SK-N-MC (cell line): Measurements from ENCODE around the gene MGAM2.

Experiments
- DNase-seq: peaks from one replicate; pipeline ENCODE4 v3.0.0-alpha.2; 2011; ENCODE audit warnings: low read depth, low spot score
- H3K27ac ChIP-seq: fragments of 200-600 bp; sonication (generic); 2 replicates; pipeline ENCODE4 v1.5.1; 2016; ENCODE audit warnings: mixed run types
- H3K36me3 ChIP-seq: fragments of 200-600 bp; sonication (generic); 2 replicates; pipeline ENCODE4 v1.6.1; 2017; ENCODE audit warnings: antibody characterized with exemption, low read length, mixed read lengths; ENCODE audit not compliant: insufficient read depth
- H3K4me3 ChIP-seq: fragments of 200-600 bp; sonication (generic); 2 replicates; pipeline ENCODE4 v1.5.1; 2016
- H3K9ac ChIP-seq: fragments of 200-600 bp; sonication (generic); 2 replicates; pipeline ENCODE4 v1.8.0; 2017; ENCODE audit warnings: mixed run types, mixed read lengths; ENCODE audit not compliant: insufficient read length
- H3K9me3 ChIP-seq: fragments of 200-600 bp; sonication (generic); 2 replicates; pipeline ENCODE4 v1.6.1; 2017; ENCODE audit warnings: low read depth, mild to moderate bottlenecking, antibody characterized with exemption, low read length, moderate library complexity, mixed read lengths
- EZH2 ChIP-seq: fragments of 200-600 bp; sonication (generic); IDR thresholded peaks from one replicate; pipeline ENCODE4 v1.6.1; 2017; ENCODE audit warnings: antibody characterized with exemption
- FOXP2 ChIP-seq: optimal IDR thresholded peaks from 2 replicates; pipeline ENCODE3; 2011; ENCODE audit warnings: mild to moderate bottlenecking, moderate library complexity; ENCODE audit not compliant: insufficient read depth; ENCODE audit errors: extremely low read length, control extremely low read depth
- POLR2AphosphoS5 ChIP-seq: IDR thresholded peaks from 2 replicates; pipeline ENCODE4 v1.6.1; 2012; ENCODE audit warnings: mild to moderate bottlenecking, low read depth, low read length, borderline replicate concordance

The MGAM2 gene

GRCh38 chr7:142111499-142111898 is at the start of gene MGAM2:
Gene MGAM2 (plus strand): TSS chr7:142111718. CDS start chr7:142116874, 5,156 bp downstream.
- Histone ChIP-seq H3K9me3 (no peaks in the 10 kb centered on the region), H3K9ac (no peak within 1 kb of the TSS), H3K4me3 (no peak within 1 kb of the TSS), H3K27ac (no peak within 1 kb of the TSS), H3K36me3 (no peaks in the 10 kb centered on the region)
- no peak for TF ChIP-seq FOXP2
- no peak for TF ChIP-seq POLR2AphosphoS5
- no peak for TF ChIP-seq EZH2
- DNase-seq: no peak

- TF ChIP-seq FOXP2 (no peak), EZH2 (no peak), POLR2AphosphoS5 (no peak)
- Histone ChIP-seq H3K9me3 (no peaks in the 10 kb centered on the region), H3K36me3 (no peaks in the 10 kb centered on the region), H3K27ac (no peak overlapping the region), H3K9ac (no peak overlapping the region), H3K4me3 (no peak overlapping the region)
- no peak for DNase-seq
Observed at GRCh38 chr7:142063551-142064442, 47.7 kb upstream of the MGAM2 start.

- TF ChIP-seq POLR2AphosphoS5: no peak
- no peak for TF ChIP-seq FOXP2
- TF ChIP-seq EZH2: no peak
- no peak overlapping the region for H3K9ac ChIP-seq
Observed at GRCh38 chr7:142066536-142066935, 45.0 kb upstream of the MGAM2 start.

GRCh38 chr7:142077762-142078161 is 33.8 kb upstream of the MGAM2 start:
- TF ChIP-seq FOXP2 (no peak), POLR2AphosphoS5 (no peak), EZH2 (no peak)
- no peak for DNase-seq
- no peak overlapping the region for H3K27ac ChIP-seq
- no peaks in the 10 kb centered on the region for H3K9me3 ChIP-seq
- H3K9ac ChIP-seq: no peak overlapping the region
- no peak overlapping the region for H3K4me3 ChIP-seq
- no peaks in the 10 kb centered on the region for H3K36me3 ChIP-seq

More at GRCh38 chr7:142066536-142066935, 45.0 kb upstream of the MGAM2 start:
- Histone ChIP-seq H3K27ac (no peak overlapping the region), H3K9me3 (no peaks in the 10 kb centered on the region), H3K36me3 (no peaks in the 10 kb centered on the region), H3K4me3 (no peak overlapping the region)
- no peak for DNase-seq

GRCh38 chr7:142083605-142084004 is 27.9 kb upstream of the MGAM2 start:
- TF ChIP-seq POLR2AphosphoS5: no peak
- no peak for TF ChIP-seq FOXP2
- no peak for TF ChIP-seq EZH2
- Histone ChIP-seq H3K9ac (no peak overlapping the region), H3K4me3 (no peak overlapping the region)

GRCh38 chr7:142085428-142085827 is 26.1 kb upstream of the MGAM2 start:
- no peak for TF ChIP-seq EZH2
- TF ChIP-seq FOXP2: no peak
- TF ChIP-seq POLR2AphosphoS5: no peak
- Histone ChIP-seq H3K9ac (no peak overlapping the region), H3K4me3 (no peak overlapping the region), H3K27ac (no peak overlapping the region), H3K9me3 (no peaks in the 10 kb centered on the region), H3K36me3 (no peaks in the 10 kb centered on the region)
- DNase-seq: no peak

More at GRCh38 chr7:142083605-142084004, 27.9 kb upstream of the MGAM2 start:
- DNase-seq: no peak
- Histone ChIP-seq H3K36me3 (no peaks in the 10 kb centered on the region), H3K9me3 (no peaks in the 10 kb centered on the region), H3K27ac (no peak overlapping the region)

- TF ChIP-seq POLR2AphosphoS5: no peak
- no peak for TF ChIP-seq FOXP2
- no peak for DNase-seq
- Histone ChIP-seq H3K9me3 (no peaks in the 10 kb centered on the region), H3K36me3 (no peaks in the 10 kb centered on the region), H3K4me3 (no peak overlapping the region), H3K27ac (no peak overlapping the region), H3K9ac (no peak overlapping the region)
Observed at GRCh38 chr7:142088022-142088714, 23.4 kb upstream of the MGAM2 start.

GRCh38 chr7:142089035-142089434 is 22.5 kb upstream of the MGAM2 start:
- Histone ChIP-seq H3K9ac (no peak overlapping the region), H3K27ac (no peak overlapping the region), H3K36me3 (no peaks in the 10 kb centered on the region), H3K9me3 (no peaks in the 10 kb centered on the region), H3K4me3 (no peak overlapping the region)
- TF ChIP-seq FOXP2 (no peak), POLR2AphosphoS5 (no peak), EZH2 (no peak)
- DNase-seq: no peak

GRCh38 chr7:142091961-142092360 is 19.6 kb upstream of the MGAM2 start:
- no peak overlapping the region for H3K9ac ChIP-seq
- no peaks in the 10 kb centered on the region for H3K9me3 ChIP-seq
- H3K4me3 ChIP-seq: no peak overlapping the region
- TF ChIP-seq EZH2 (no peak), FOXP2 (no peak), POLR2AphosphoS5 (no peak)
- H3K27ac ChIP-seq: no peak overlapping the region
- no peak for DNase-seq
- H3K36me3 ChIP-seq: no peaks in the 10 kb centered on the region
